HTR-8/SVneo (cell line): Measurements from ENCODE around the gene SHB.
"Not testable (repeated sequence)": the region's sequence is repeated elsewhere in the genome, so short reads cannot be mapped to it uniquely, and the experiment has no call there.

Experiments
- DNase-seq: peaks from one replicate; pipeline ENCODE4 v3.0.0; 2011; ENCODE audit warnings: low spot score, mixed read lengths; ENCODE audit not compliant: insufficient read length
- FAIRE-seq: peaks from 2 replicates; lab custom pipeline; 2011; peaks lifted over from hg19 to GRCh38; lab: Jason Lieb, UNC

SHB gene

GRCh38 chr9:37976714-37977477 is 92.1 kb downstream of the SHB start:
- FAIRE-seq, result no peak
- no peak for DNase-seq

GRCh38 chr9:37975639-37976038 is 93.4 kb downstream of the SHB start:
- DNase-seq, result no peak
- no peak for FAIRE-seq

DNA sequence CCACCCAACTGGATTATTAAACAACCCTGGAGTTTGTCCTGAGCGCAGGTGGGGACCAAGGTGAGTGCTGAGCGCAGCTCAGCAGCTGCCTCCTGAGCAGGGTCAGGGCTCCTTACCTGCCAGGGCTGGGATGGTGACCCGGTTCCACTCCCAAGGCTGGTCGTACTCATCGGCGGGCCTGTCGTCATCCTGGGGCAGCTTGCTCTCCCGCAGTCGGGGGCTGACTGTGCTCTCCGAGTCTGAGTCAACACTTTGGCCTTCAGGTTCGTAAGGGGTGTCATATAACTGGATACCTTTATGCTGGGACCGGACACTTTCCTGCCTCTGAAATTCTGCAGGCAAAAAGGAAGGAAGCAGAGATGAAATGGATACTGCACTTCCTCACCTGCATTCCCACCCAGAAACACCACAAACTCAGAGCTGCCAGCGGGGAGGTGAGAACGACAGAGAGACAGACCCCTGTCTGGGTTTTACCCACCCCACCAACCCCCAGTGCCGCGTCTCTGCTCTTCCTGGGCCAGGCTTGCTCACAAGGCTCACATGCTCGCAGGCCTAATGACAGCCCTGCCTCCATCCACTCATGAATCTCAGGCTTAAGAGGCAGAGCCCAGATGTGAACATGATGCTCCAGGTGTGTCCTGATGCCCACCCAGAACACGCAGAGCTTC is 94.4 kb downstream of the SHB start:
- FAIRE-seq (no peak), DNase-seq (no peak)

- DNase-seq, result no peak
- FAIRE-seq, result no peak
Observed at GRCh38 chr9:37972351-37972848, 96.6 kb downstream of the SHB start.

DNA sequence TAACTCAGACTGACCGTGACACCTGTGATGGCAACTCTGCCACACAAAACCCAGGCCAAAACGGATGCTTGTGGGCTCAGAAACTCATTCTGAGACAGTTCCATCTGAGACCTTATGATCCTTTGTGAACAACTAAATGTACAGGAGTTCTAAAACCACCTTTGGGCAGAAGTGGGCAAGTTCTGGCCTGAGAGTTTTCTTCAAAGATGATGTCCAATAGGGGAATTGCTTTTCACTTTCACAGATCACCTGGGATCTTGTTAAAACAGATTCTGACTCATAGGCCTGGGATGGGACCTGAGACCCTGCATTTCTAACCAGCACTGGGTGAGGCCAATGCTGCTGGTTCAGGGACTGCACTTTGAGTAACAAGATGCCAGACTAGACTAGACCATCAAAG is 97.3 kb downstream of the SHB start:
- no peak for FAIRE-seq
- DNase-seq, result no peak

GRCh38 chr9:37971108-37971459 is 97.9 kb downstream of the SHB start:
- FAIRE-seq, result no peak
- no peak for DNase-seq

DNA sequence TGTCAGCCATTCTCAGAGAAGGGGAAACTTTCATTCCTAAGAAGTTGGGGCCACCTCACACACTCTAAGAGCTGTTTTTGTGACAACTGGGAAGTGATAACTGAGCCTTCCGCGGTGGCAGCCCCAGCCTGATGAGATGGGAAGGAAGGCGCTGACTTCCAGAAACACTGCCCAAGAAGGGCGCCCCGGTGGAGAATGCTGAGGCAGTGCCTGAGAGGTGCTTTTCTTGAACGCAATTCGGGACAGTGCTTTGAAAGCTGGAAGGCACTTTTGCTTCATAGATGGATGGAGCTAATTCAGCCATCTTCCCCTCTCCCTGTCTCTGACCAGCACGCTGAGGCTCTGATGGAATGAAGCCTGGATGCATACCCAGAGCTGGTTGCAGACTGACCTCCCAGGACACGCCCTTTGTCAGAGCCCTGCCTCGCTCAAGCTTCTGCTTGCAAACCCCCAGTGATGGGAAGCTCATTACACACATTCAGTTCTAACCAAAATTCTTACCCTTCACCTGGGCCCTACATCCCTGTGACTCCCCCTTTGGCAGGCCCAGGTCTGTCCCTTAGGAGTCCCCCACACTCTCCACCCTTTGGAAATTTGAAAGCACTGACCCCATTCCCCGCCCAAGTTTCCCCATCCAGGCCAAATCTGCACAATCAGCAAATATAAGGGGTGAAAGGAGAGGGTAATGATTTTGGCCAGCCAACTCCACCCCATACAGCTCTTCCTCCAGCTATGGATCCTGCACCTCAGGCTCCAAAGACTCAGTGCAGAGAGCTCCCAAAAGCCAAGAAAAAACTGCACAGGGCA is 98.5 kb downstream of the SHB start:
- DNase-seq, result no peak
- FAIRE-seq, result no peak

DNA sequence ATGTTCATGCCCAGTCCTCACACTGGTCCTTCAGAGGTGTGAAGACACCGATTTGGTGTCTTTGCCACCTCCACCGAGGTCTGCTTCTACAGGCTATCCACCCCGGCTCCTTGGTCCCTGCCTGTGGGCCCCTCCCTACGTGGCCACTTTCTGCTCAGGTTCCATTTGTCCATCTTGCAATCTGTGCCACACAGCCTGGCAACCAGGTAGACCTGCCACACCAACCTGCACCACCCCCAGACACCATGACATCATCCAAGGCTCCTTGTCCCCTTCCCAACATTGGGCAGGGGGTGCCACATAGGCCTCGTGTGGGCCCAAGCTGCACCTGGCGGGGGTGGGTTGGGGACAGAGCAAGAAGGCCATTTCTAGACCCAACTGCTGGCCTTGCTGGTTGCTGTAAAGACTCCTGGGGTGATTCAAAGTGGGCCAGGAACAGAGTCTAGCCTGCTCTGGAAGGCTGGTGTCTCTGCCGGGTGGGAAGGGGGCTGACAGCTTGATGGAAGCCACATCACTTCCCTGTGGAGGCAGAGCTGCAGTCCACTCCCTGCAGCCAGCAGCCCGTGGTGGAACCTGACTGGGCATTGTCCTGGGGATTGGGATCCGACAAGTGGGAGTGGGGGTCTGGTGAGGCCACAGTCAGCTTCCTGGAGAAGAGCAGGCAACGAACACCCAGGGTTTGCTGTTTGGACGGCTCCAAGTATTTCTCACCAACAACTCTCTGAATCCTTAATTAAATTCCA is 99.3 kb downstream of the SHB start:
- FAIRE-seq, result no peak
- DNase-seq, result no peak

- no peak for DNase-seq
- FAIRE-seq, result no peak
Observed at GRCh38 chr9:37969130-37969529, 99.9 kb downstream of the SHB start.

GRCh38 chr9:37968228-37968701 is 100.8 kb downstream of the SHB start:
- FAIRE-seq (no peak), DNase-seq (no peak)

DNA sequence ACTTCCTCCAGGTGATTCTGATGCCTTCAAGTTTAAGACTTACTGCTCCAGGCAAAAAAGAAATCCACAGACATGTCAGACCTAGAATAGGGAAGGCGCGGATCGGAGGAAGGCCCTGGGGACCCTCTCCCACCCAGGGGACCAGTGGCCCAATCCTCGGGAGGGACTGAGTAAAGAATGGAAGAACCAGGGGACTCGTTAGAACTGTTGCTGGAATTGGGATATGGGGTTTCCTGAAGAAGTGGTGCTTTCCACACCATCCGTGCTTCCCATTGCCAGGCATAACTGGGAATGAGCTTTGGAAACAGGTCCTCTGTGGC is 101.3 kb downstream of the SHB start:
- no peak for DNase-seq
- no peak for FAIRE-seq

- FAIRE-seq (no peak), DNase-seq (no peak)
Observed at GRCh38 chr9:37967014-37967760, 101.8 kb downstream of the SHB start.

GRCh38 chr9:37966412-37967013 is 102.5 kb downstream of the SHB start:
- DNase-seq (no peak), FAIRE-seq (no peak)

DNA sequence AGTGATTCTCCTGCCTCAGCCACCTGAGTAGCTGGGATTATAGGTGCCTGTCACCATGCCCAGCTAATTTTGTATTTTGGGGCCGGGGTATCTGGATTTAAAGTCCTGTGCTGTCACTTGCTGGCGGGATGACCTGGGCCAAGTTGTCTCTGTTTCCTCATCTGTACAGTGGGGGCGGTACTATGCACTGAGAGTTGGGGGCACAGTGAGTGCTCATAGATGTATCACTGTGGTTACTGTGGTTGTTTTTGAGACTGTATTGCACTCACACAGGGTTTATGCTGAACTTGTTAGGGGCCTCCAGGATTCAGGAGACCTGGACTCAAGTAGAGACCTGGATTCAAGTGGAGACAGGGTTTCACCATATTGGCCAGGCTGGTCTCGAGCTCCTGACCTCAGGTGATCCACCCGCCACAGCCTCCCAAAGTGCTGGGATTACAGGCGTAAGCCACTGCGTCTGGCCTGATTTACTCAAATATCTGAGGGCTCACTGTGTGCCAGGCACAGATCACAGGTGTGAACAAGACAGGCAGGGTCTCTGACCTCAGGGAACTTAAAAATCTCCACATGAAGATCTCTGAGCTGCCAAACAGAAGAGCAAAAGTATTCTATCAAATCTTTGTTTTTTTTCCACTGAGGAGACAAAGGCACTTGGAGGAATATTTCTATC is 103.2 kb downstream of the SHB start:
- DNase-seq, FAIRE-seq: not testable (repeated sequence)

- no peak for DNase-seq
- FAIRE-seq, result no peak
Observed at GRCh38 chr9:37965116-37965515, 103.9 kb downstream of the SHB start.

DNA sequence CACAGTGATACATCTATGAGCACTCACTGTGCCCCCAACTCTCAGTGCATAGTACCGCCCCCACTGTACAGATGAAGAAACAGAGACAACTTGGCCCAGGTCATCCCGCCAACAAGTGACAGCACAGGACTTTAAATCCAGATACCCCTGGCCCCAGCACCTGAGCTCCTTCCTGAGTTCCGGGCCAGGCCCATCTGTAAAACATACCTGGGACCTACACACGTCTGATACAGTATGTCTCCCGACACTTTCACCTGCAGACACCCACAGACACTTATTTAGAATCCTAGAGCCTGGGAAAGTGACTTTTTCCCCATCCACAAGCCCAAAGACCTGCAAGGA is 104.3 kb downstream of the SHB start:
- DNase-seq (no peak), FAIRE-seq (no peak)

DNA sequence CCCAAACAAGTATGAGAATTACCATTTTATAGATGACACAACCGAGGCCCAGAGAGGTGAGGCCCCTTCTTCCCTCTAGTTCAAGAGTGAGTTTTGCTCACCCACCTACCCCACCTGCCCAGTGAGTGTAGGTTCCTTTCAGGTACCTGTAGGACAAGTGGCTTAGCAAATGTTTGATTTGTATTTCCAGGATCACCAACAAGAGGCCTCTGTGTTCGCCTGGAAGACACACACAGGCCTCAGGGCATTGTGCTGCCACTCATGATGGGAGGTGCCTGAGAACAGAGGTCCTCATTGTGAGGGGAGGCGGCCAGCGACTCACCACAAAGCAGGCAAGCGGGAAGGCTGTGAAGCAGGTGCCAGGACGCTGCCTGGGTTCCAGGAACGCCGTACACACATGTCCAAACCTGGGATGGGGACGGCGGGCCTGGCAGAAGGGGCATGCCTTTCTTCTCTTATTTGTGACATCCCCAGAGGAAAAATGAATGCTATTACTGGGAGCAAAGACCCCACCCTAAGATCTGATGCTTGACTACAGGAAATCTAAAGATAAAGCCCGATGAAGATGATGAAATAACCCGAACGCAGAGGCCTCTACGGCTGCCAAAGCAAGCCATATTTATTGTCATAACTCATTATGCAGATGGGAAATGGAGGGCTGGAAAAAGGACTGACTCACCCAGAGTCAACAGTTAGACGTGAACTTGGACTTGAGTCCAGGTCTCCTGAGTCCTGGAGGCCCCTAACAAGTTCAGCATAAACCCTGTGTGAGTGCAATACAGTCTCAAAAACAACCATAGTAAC is 104.9 kb downstream of the SHB start:
- no peak for FAIRE-seq
- DNase-seq, result no peak

DNA sequence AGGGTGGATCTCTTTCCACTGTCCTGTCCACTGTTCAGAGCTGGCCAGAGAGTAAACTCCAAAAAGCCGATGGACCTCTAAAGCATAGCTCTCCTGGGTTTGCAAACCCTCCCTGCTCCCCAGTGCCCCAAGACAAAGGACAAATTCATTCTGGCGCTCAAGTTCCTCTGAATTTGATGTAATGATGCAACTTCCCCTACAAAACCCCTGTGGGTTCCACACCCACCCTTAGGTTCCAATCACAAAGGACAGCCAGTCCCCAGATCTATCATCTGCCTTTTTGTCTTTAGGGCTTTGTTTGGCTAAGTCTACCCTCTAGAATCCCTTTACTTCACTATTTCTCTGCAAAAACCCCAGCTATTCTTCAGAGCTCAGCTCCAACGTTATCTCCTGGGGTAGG is 107.7 kb downstream of the SHB start:
- FAIRE-seq (no peak), DNase-seq (no peak)
